OCI-LY3 (cell line): ENCODE measurements around the gene GLIS1.
"Not testable (repeated sequence)": the region's sequence is repeated elsewhere in the genome, so short reads cannot be mapped to it uniquely, and the experiment has no call there.

Source experiments
- H2AFZ ChIP-seq: fragments of 200-600, 300-600 bp; shearing (Covaris generic); 2 replicates; pipeline ENCODE4 v1.6.0; 2014; ENCODE audit warnings: antibody characterized with exemption, low read depth, low read length
- H3K27ac ChIP-seq: fragments of 200-600, 300-600 bp; sonication (generic); 2 replicates; pipeline ENCODE4 v1.5.1; 2014; ENCODE audit warnings: mild to moderate bottlenecking, low read length, moderate library complexity, mixed read lengths
- H3K27me3 ChIP-seq: fragments of 200-600, 300-600 bp; sonication (generic); 2 replicates; pipeline ENCODE4 v1.6.1; 2014; ENCODE audit warnings: low read depth, low read length, mixed read lengths
- H3K36me3 ChIP-seq: fragments of 200-600, 300-600 bp; sonication (generic); replicated peaks from 2 replicates; pipeline ENCODE3; 2014; ENCODE audit warnings: low read depth, low read length, mixed read lengths
- H3K4me1 ChIP-seq: fragments of 300-600, 200-600 bp; sonication (generic); 2 replicates; pipeline ENCODE4 v1.6.1; 2014; ENCODE audit warnings: low read length, mixed read lengths
- H3K4me2 ChIP-seq: fragments of 200-600, 300-600 bp; sonication (generic); 2 replicates; pipeline ENCODE4 v1.6.1; 2014; ENCODE audit warnings: low read length, mixed read lengths
- H3K4me3 ChIP-seq: fragments of 300-600, 200-600 bp; sonication (generic); 2 replicates; pipeline ENCODE4 v1.5.1; 2014; ENCODE audit warnings: antibody characterized with exemption, mild to moderate bottlenecking, low read length, moderate library complexity
- H3K79me2 ChIP-seq: fragments of 300-600, 200-600 bp; shearing (Covaris generic); 2 replicates; pipeline ENCODE4 v1.6.1; 2014; ENCODE audit warnings: mild to moderate bottlenecking, low read length, mixed read lengths
- H3K9ac ChIP-seq: fragments of 300-600, 200-600 bp; shearing (Covaris generic); 2 replicates; pipeline ENCODE4 v1.6.0; 2014; ENCODE audit warnings: mild to moderate bottlenecking, low read length, moderate library complexity
- H3K9me3 ChIP-seq: fragments of 200-600, 300-600 bp; shearing (Covaris generic); 2 replicates; pipeline ENCODE4 v1.6.1; 2014; ENCODE audit warnings: low read length, mixed read lengths; ENCODE audit not compliant: insufficient read depth
- H4K20me1 ChIP-seq: fragments of 200-600, 300-600 bp; sonication (generic); 2 replicates; pipeline ENCODE4 v1.6.1; 2016; ENCODE audit warnings: low read length, mixed read lengths; ENCODE audit not compliant: insufficient read depth
- EZH2phosphoT487 ChIP-seq: fragments of 200-600 bp; shearing (Covaris generic); IDR thresholded peaks from 2 replicates; pipeline ENCODE4 v1.6.1; 2018; ENCODE audit warnings: antibody characterized with exemption, mixed run types, low read depth
- TF ChIP-seq, protein P1 (sequence below): fragments of 200-600, 300-600 bp; sonication (generic); IDR thresholded peaks from 2 replicates; pipeline ENCODE4 v1.5.1; 2014; ENCODE audit warnings: antibody characterized with exemption, low read length, low read depth

The GLIS1 gene

GRCh38 chr1:53652441-53653199 is 86.3 kb downstream of the GLIS1 start:
- Histone ChIP-seq H3K27ac (no peak overlapping the region), H3K27me3 (peaks cover 8% of the 10 kb centered on the region; the same call in 1 of the 2 replicates), H2AFZ (no peak overlapping the region), H3K4me2 (no peak overlapping the region), H3K9me3 (no peaks in the 10 kb centered on the region), H4K20me1 (no peaks in the 10 kb centered on the region), H3K9ac (no peak overlapping the region), H3K4me1 (no peaks in the 10 kb centered on the region), H3K4me3 (no peak overlapping the region), H3K79me2 (no peaks in the 10 kb centered on the region), H3K36me3 (no peaks in the 10 kb centered on the region)
- TF ChIP-seq EZH2phosphoT487, result no peak
- TF ChIP-seq, protein P1, sequence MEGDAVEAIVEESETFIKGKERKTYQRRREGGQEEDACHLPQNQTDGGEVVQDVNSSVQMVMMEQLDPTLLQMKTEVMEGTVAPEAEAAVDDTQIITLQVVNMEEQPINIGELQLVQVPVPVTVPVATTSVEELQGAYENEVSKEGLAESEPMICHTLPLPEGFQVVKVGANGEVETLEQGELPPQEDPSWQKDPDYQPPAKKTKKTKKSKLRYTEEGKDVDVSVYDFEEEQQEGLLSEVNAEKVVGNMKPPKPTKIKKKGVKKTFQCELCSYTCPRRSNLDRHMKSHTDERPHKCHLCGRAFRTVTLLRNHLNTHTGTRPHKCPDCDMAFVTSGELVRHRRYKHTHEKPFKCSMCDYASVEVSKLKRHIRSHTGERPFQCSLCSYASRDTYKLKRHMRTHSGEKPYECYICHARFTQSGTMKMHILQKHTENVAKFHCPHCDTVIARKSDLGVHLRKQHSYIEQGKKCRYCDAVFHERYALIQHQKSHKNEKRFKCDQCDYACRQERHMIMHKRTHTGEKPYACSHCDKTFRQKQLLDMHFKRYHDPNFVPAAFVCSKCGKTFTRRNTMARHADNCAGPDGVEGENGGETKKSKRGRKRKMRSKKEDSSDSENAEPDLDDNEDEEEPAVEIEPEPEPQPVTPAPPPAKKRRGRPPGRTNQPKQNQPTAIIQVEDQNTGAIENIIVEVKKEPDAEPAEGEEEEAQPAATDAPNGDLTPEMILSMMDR, result no peak

- H3K4me3 ChIP-seq, result no peak overlapping the region
- no peaks in the 10 kb centered on the region for H3K9me3 ChIP-seq
- H3K9ac ChIP-seq, result no peak overlapping the region
- H3K27ac ChIP-seq, result no peak overlapping the region
- H3K27me3 ChIP-seq, result peaks cover 3% of the 10 kb centered on the region; the same call in 1 of the 2 replicates
- no peaks in the 10 kb centered on the region for H4K20me1 ChIP-seq
- H2AFZ ChIP-seq, result no peak overlapping the region
- H3K4me1 ChIP-seq, result no peaks in the 10 kb centered on the region
- H3K79me2 ChIP-seq, result no peaks in the 10 kb centered on the region
- H3K36me3 ChIP-seq, result no peaks in the 10 kb centered on the region
- TF ChIP-seq, protein P1, result no peak
- no peak for TF ChIP-seq EZH2phosphoT487
- H3K4me2 ChIP-seq, result no peak overlapping the region
Measured at GRCh38 chr1:53651356-53651755, 87.6 kb downstream of the GLIS1 start.

- Histone ChIP-seq H3K9ac (no peak overlapping the region), H3K36me3 (no peaks in the 10 kb centered on the region), H3K27me3 (no peaks in the 10 kb centered on the region)
Measured at GRCh38 chr1:53648516-53648915, 90.4 kb downstream of the GLIS1 start.

DNA sequence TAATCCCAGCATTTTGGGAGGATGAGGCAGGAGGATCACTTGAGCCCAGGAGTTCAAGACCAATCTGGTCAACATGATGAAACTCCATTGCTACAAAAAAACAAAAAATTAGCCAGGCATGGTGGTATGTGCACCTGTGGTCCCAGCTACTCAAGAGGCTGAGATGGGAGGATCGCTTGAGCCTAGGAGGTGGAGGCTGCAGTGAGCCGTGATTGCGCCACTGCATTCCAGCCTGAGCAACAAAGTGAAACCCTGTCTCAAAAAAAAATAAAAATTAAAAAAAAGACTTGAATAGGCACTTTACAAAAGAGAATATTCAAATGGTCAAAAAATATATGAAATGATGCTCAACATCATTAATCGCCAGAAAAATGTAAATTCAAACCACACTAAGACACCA is 91.0 kb downstream of the GLIS1 start:
- H4K20me1 ChIP-seq, H3K9ac ChIP-seq, H3K36me3 ChIP-seq, H3K9me3 ChIP-seq, H3K4me1 ChIP-seq, H3K79me2 ChIP-seq, H3K4me3 ChIP-seq, H3K4me2 ChIP-seq, H3K27ac ChIP-seq, H3K27me3 ChIP-seq, H2AFZ ChIP-seq: not testable (repeated sequence)

More at GRCh38 chr1:53648516-53648915, 90.4 kb downstream of the GLIS1 start:
- H3K79me2 ChIP-seq, result no peaks in the 10 kb centered on the region
- H3K27ac ChIP-seq, result no peak overlapping the region
- TF ChIP-seq EZH2phosphoT487, result no peak
- TF ChIP-seq, protein P1, result no peak
- no peaks in the 10 kb centered on the region for H4K20me1 ChIP-seq
- H3K4me1 ChIP-seq, result no peaks in the 10 kb centered on the region
- no peak overlapping the region for H3K4me3 ChIP-seq
- no peak overlapping the region for H3K4me2 ChIP-seq
- H2AFZ ChIP-seq, result no peak overlapping the region
- H3K9me3 ChIP-seq, result no peaks in the 10 kb centered on the region
